Activated gamma-delta T cell treated with Interleukin-2 at 50 U/mL for 16 hours (primary cell): ENCODE data around the gene SOAT1.
"Not testable (repeated sequence)": the region's sequence is repeated elsewhere in the genome, so short reads cannot be mapped to it uniquely, and the experiment has no call there.

ENCODE experiments used
- DNase-seq: peaks from one replicate; pipeline ENCODE4 v3.0.0-alpha.2; 2020

The SOAT1 gene

GRCh38 chr1:179310291-179310690, 16.7 kb downstream of the SOAT1 start:
- no peak for DNase-seq

GRCh38 chr1:179310721-179311120, 17.1 kb downstream of the SOAT1 start:
- DNase-seq: no peak

- DNase-seq: no peak
Observed at GRCh38 chr1:179311149-179311700, 17.6 kb downstream of the SOAT1 start.

- DNase-seq: no peak
Observed at GRCh38 chr1:179313004-179313403, 19.4 kb downstream of the SOAT1 start.

- no peak for DNase-seq
Observed at GRCh38 chr1:179314928-179315327, 21.3 kb downstream of the SOAT1 start.

GRCh38 chr1:179318491-179318890, 24.9 kb downstream of the SOAT1 start:
- DNase-seq: no peak

- DNase-seq: no peak
Observed at GRCh38 chr1:179321533-179322216, 28.1 kb downstream of the SOAT1 start.

GRCh38 chr1:179322557-179322956, 29.0 kb downstream of the SOAT1 start:
- no peak for DNase-seq

GRCh38 chr1:179323436-179323835, 29.8 kb downstream of the SOAT1 start:
- DNase-seq: no peak

GRCh38 chr1:179325836-179326235, 32.2 kb downstream of the SOAT1 start:
- no peak for DNase-seq

GRCh38 chr1:179326746-179327145, 33.1 kb downstream of the SOAT1 start:
- no peak for DNase-seq

GRCh38 chr1:179327196-179327595, 33.6 kb downstream of the SOAT1 start:
- no peak for DNase-seq

GRCh38 chr1:179327679-179328078, 34.1 kb downstream of the SOAT1 start:
- no peak for DNase-seq

GRCh38 chr1:179329862-179330261, 36.3 kb downstream of the SOAT1 start:
- no peak for DNase-seq

GRCh38 chr1:179334440-179334839, 40.8 kb downstream of the SOAT1 start:
- DNase-seq: no peak

- no peak for DNase-seq
Observed at GRCh38 chr1:179337288-179337687, 43.7 kb downstream of the SOAT1 start.

- no peak for DNase-seq
Observed at GRCh38 chr1:179337942-179338560, 44.5 kb downstream of the SOAT1 start.

GRCh38 chr1:179340918-179341317, 47.3 kb downstream of the SOAT1 start:
- no peak for DNase-seq

- no peak for DNase-seq
Observed at GRCh38 chr1:179341943-179342547, 48.4 kb downstream of the SOAT1 start.

- DNase-seq: no peak
Observed at GRCh38 chr1:179342740-179343404, 49.3 kb downstream of the SOAT1 start.

GRCh38 chr1:179351281-179351680, 57.7 kb downstream of the SOAT1 start:
- DNase-seq: no peak

- no peak for DNase-seq
Observed at GRCh38 chr1:179352236-179352635, 58.6 kb downstream of the SOAT1 start.

- DNase-seq: no peak
Observed at GRCh38 chr1:179353546-179353945, 59.9 kb downstream of the SOAT1 start.

GRCh38 chr1:179361631-179362030, 68.0 kb downstream of the SOAT1 start:
- DNase-seq: not testable (repeated sequence)
